RWPE2 (cell line): ENCODE data around the gene NTN1.

Experiments
- ATAC-seq: fragments of 200-7000 bp; cut with Tn5 transposase; 3 replicates; pipeline ENCODE4 v1.9.1; 2021; ENCODE audit warnings: low read depth
- DNase-seq: peaks from one replicate; pipeline ENCODE4 v3.0.0-alpha.2; 2020; ENCODE audit warnings: low spot score
- H3K27ac ChIP-seq: fragments of 450-650 bp; 2 replicates; pipeline ENCODE4 v1.5.1; 2017; ENCODE audit warnings: mild to moderate bottlenecking; ENCODE audit not compliant: poor library complexity, severe bottlenecking
- H3K27me3 ChIP-seq: fragments of 250-450 bp; sonication (Bioruptor Pico); 2 replicates; pipeline ENCODE4 v1.5.1; 2021; ENCODE audit warnings: mild to moderate bottlenecking, moderate library complexity; ENCODE audit not compliant: insufficient read depth, poor library complexity, severe bottlenecking
- H3K36me3 ChIP-seq: fragments of 250-450 bp; sonication (Bioruptor Pico); 2 replicates; pipeline ENCODE4 v1.5.1; 2020; ENCODE audit warnings: low read depth, mild to moderate bottlenecking, moderate library complexity
- H3K4me1 ChIP-seq: fragments of 250-450 bp; sonication (Bioruptor Pico); 2 replicates; pipeline ENCODE4 v1.5.1; 2021; ENCODE audit warnings: mild to moderate bottlenecking, moderate library complexity; ENCODE audit not compliant: insufficient read depth, poor library complexity, severe bottlenecking
- H3K4me3 ChIP-seq: fragments of 250-450 bp; sonication (Bioruptor Pico); 2 replicates; pipeline ENCODE4 v1.5.1; 2021; ENCODE audit warnings: mild to moderate bottlenecking, moderate library complexity; ENCODE audit not compliant: severe bottlenecking
- H3K9me3 ChIP-seq: fragments of 250-450 bp; sonication (Bioruptor Pico); 2 replicates; pipeline ENCODE4 v1.5.1; 2021; ENCODE audit warnings: mild to moderate bottlenecking, moderate library complexity; ENCODE audit not compliant: severe bottlenecking
- TF ChIP-seq, protein P1 (sequence below): fragments of 450-650 bp; IDR thresholded peaks from one replicate; pipeline ENCODE4 v1.5.1; 2017; ENCODE audit warnings: mild to moderate bottlenecking, moderate library complexity; ENCODE audit not compliant: poor library complexity, severe bottlenecking

Gene NTN1

DNA sequence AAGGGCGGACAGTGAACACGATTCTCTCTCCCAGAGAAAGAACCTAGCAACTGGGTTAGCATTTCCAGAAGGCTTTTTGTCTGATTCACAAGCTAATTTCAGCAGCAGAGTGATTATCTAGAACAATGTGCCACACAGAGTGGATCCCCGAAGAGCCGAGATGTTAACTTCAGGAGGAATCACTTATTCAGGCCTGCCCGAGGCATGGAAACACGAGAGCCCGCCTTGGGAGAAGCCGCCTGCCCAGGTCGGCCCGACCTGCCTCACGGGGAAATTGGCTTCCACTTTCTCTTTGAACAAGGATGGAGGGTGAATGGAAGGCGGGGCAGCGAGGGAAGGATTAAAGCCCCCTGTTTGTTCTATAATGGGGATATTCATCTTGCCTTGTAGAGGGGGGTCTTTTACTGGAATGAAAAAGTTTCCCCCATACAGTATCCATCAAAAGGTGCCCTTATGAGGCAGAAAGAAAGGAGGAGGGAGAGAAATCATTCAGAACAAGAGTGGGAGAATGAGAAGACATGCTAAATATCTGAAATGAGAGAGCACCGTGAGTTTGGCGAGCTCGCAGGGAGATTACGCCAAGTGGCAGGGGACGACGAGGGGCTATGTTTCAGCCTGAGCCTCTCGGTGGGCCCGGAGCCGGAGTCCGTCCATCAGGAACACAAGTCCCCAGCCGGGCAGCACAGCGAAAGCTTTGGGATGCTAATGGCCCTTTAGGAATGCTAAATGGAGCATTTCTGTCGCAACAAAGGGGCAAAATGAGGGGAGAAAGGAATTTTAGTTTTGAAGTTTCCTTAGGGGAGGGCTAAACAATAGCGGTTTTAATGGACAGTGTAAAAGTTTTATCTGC, 33.0 kb downstream of the NTN1 start:
- Histone ChIP-seq H3K4me1 (peaks cover 21% of the 10 kb centered on the region), H3K27me3 (no peaks in the 10 kb centered on the region), H3K36me3 (no peaks in the 10 kb centered on the region), H3K27ac (no peak overlapping the region), H3K9me3 (no peaks in the 10 kb centered on the region), H3K4me3 (no peak overlapping the region)
- DNase-seq (no peak), ATAC-seq (no peak)
- TF ChIP-seq, protein P1, sequence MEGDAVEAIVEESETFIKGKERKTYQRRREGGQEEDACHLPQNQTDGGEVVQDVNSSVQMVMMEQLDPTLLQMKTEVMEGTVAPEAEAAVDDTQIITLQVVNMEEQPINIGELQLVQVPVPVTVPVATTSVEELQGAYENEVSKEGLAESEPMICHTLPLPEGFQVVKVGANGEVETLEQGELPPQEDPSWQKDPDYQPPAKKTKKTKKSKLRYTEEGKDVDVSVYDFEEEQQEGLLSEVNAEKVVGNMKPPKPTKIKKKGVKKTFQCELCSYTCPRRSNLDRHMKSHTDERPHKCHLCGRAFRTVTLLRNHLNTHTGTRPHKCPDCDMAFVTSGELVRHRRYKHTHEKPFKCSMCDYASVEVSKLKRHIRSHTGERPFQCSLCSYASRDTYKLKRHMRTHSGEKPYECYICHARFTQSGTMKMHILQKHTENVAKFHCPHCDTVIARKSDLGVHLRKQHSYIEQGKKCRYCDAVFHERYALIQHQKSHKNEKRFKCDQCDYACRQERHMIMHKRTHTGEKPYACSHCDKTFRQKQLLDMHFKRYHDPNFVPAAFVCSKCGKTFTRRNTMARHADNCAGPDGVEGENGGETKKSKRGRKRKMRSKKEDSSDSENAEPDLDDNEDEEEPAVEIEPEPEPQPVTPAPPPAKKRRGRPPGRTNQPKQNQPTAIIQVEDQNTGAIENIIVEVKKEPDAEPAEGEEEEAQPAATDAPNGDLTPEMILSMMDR = no peak

DNA sequence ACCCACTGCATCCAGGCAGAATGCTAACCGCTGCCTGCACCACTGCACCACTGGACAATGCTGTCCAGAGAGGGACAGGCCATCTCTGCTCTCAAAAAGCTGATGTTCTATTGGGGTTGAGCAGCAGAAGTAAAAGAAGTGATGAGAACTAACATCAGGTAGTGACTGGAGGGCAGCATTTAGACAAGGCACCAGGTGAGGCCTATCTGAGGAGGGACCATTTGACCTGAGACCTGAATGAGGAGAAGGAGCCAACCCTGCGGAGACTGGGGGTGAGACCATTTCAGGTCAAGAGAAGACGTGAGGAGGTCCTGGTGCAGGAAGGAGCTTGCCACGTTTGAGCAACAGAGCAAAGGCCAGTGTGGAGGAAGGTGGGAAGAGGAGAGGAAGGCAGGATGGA, 34.0 kb downstream of the NTN1 start:
- H3K4me3 ChIP-seq = no peak overlapping the region
- peaks cover 19% of the 10 kb centered on the region for H3K4me1 ChIP-seq
- no peaks in the 10 kb centered on the region for H3K27me3 ChIP-seq
- DNase-seq = no peak
- no peak overlapping the region for H3K27ac ChIP-seq
- H3K36me3 ChIP-seq = no peaks in the 10 kb centered on the region
- no peaks in the 10 kb centered on the region for H3K9me3 ChIP-seq
- TF ChIP-seq, protein P1 = no peak
- ATAC-seq = no peak

- H3K36me3 ChIP-seq = no peaks in the 10 kb centered on the region
- H3K9me3 ChIP-seq = no peaks in the 10 kb centered on the region
- no peak for ATAC-seq
- no peaks in the 10 kb centered on the region for H3K27me3 ChIP-seq
- no peak overlapping the region for H3K4me3 ChIP-seq
- H3K27ac ChIP-seq = no peak overlapping the region
- peaks cover 13% of the 10 kb centered on the region for H3K4me1 ChIP-seq
- DNase-seq = no peak
- TF ChIP-seq, protein P1 = no peak
Measured at GRCh38 chr17:9056566-9056965, 35.3 kb downstream of the NTN1 start.

GRCh38 chr17:9057310-9057709, 36.0 kb downstream of the NTN1 start:
- DNase-seq (no peak), ATAC-seq (no peak)
- no peak overlapping the region for H3K27ac ChIP-seq
- TF ChIP-seq, protein P1 = no peak
- peaks cover 6% of the 10 kb centered on the region for H3K4me1 ChIP-seq
- H3K4me3 ChIP-seq = no peak overlapping the region
- no peaks in the 10 kb centered on the region for H3K9me3 ChIP-seq
- H3K27me3 ChIP-seq = no peaks in the 10 kb centered on the region
- H3K36me3 ChIP-seq = no peaks in the 10 kb centered on the region

DNA sequence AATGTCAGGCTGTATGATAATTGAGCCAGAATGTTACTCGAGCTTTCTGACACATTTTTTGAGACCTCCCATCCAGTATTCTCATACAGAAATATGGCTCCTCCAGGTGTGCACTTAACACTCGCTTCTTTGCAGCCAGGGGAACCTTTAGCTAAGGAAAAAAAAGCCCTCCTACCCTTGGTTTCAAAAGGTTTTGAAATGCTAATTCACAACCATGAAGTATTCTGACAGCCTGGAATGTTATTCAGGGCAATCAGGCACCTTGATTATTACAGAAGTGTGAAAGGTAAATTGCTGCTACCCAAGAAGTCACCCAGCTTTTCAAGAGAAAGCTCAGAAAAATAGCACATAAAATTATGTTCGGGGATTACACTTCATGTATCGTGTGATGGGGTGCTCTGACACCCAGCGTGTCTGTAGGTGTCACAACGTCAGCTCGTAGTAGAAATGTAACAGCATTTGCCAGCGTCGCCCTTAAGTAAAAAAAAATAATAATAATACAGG, 41.1 kb downstream of the NTN1 start:
- no peak overlapping the region for H3K4me3 ChIP-seq
- ATAC-seq (no peak), DNase-seq (no peak)
- no peaks in the 10 kb centered on the region for H3K36me3 ChIP-seq
- TF ChIP-seq, protein P1 = no peak
- no peaks in the 10 kb centered on the region for H3K9me3 ChIP-seq
- H3K4me1 ChIP-seq = peaks cover 3% of the 10 kb centered on the region
- no peak overlapping the region for H3K27ac ChIP-seq
- H3K27me3 ChIP-seq = no peaks in the 10 kb centered on the region
